Liver (tissue), 3 donors: ENCODE measurements around the gene NKAIN2.

Source experiments
- CTCF ChIP-seq: fragments of 150-350 bp; IDR thresholded peaks from 2 replicates; pipeline ENCODE4 v1.5.1; 2017; ENCODE audit warnings: improper control_type of control experiment, low read depth, low read length; ENCODE audit not compliant: missing input control
- GABPA ChIP-seq, 2 donors: IDR thresholded peaks in 1 of 2; conservative IDR thresholded peaks in 1 of 2; 2 replicates each; pipeline ENCODE4 v1.6.1; 2016; ENCODE audit warnings: antibody characterized with exemption in 2 of 2, mild to moderate bottlenecking in 1 of 2, moderate library complexity in 1 of 2
- MAX ChIP-seq: IDR thresholded peaks from 2 replicates; pipeline ENCODE4 v1.6.1; 2016; ENCODE audit warnings: antibody characterized with exemption
- NR2F2 ChIP-seq: IDR thresholded peaks from 2 replicates; pipeline ENCODE4 v1.6.1; 2016; ENCODE audit warnings: antibody characterized with exemption
- RAD21 ChIP-seq, 2 donors: IDR thresholded peaks; 2 replicates each; pipeline ENCODE4 v1.6.1; 2016; ENCODE audit warnings: antibody characterized with exemption in 2 of 2, mild to moderate bottlenecking in 2 of 2
- REST ChIP-seq: IDR thresholded peaks from 2 replicates; pipeline ENCODE4 v1.6.1; 2016; ENCODE audit warnings: antibody characterized with exemption, mild to moderate bottlenecking
- RXRA ChIP-seq, 2 donors: IDR thresholded peaks; 2 replicates each; pipeline ENCODE4 v1.6.1; 2017 to 2018; ENCODE audit warnings: antibody characterized with exemption in 2 of 2, mild to moderate bottlenecking in 1 of 2
- SP1 ChIP-seq: IDR thresholded peaks from 2 replicates; pipeline ENCODE4 v1.6.1; 2018; ENCODE audit warnings: antibody characterized with exemption, mild to moderate bottlenecking
- TAF1 ChIP-seq: conservative IDR thresholded peaks from 2 replicates; pipeline ENCODE4 v1.6.1; 2016; ENCODE audit warnings: antibody characterized with exemption, mild to moderate bottlenecking
- ZBTB33 ChIP-seq: IDR thresholded peaks from 2 replicates; pipeline ENCODE4 v1.6.1; 2016; ENCODE audit warnings: antibody characterized with exemption
- donor health status: healthy.
- donor health status: healthy.

- TF ChIP-seq MAX (no peak), RXRA (IDR thresholded peaks at IDR 0.05) (no peak), CTCF (no peak), REST (no peak), GABPA (IDR thresholded peaks at IDR 0.05 in 1 of 2, conservative IDR thresholded peaks at IDR 0.05 in 1 of 2) (no peak), TAF1 (no peak), SP1 (no peak), RAD21 (IDR thresholded peaks at IDR 0.05) (no peak), NR2F2 (no peak), ZBTB33 (no peak)
These were observed 852.2 kb downstream of the NKAIN2 start for GRCh38 chr6:124655866-124656265.
